ENCODE data around the gene FAT1.

- TF ChIP-seq TAF1 (IDR thresholded peaks at IDR 0.05; ENCODE audit: low read depth) = no peak
- TF ChIP-seq CTCF (IDR thresholded peaks at IDR 0.05; ENCODE audit: poor library complexity, severe bottlenecking) = no peak
These were observed 10.1 kb upstream of the FAT1 start for GRCh38 chr4:186733778-186734177.

Data from neural cell (in vitro differentiated cells).